Kidney (tissue), 14 donors: ENCODE data around the gene RAET1L. TPM values are rescaled to one million over a fixed set of nuclear protein-coding genes. Genes with fewer than 3 reads are reported as not detected.

Experiments
- DNase-seq, 5 donors: peaks; one replicate each; pipeline ENCODE4 v3.0.0-alpha.2; 2013 to 2020
- FAIRE-seq: peaks from 2 replicates; lab custom pipeline; 2012; peaks lifted over from hg19 to GRCh38; lab: Jason Lieb, UNC
- H3K27ac ChIP-seq, 2 donors: one replicate each; pipeline ENCODE4 v1.7.0; 2013; ENCODE audit warnings: low read depth in 2 of 2, low read length in 2 of 2, inconsistent platforms in 1 of 2
- H3K27me3 ChIP-seq: one replicate; pipeline ENCODE4 v1.7.1; 2013; ENCODE audit warnings: low read length, inconsistent platforms; ENCODE audit not compliant: control insufficient read depth, insufficient read depth
- H3K36me3 ChIP-seq, 3 donors: one replicate each; pipeline versions ENCODE4 v1.7.0 to v1.7.1; 2013; ENCODE audit warnings: low read length in 3 of 3, control low read depth in 1 of 3, inconsistent platforms in 1 of 3; ENCODE audit not compliant: insufficient read depth in 3 of 3, control insufficient read depth in 2 of 3
- H3K4me1 ChIP-seq, 3 donors: one replicate each; pipeline versions ENCODE4 v1.7.0 to v1.7.1; 2013; ENCODE audit warnings: low read length in 3 of 3, inconsistent platforms in 1 of 3, low read depth in 1 of 3; ENCODE audit not compliant: control insufficient read depth in 2 of 3, insufficient read depth in 2 of 3
- H3K4me3 ChIP-seq, 3 donors: one replicate each; pipeline versions ENCODE4 v1.7.0 to v1.8.1; 2013; ENCODE audit warnings: low read length in 3 of 3, control low read depth in 1 of 3, inconsistent platforms in 1 of 3
- H3K9ac ChIP-seq, 3 donors: one replicate each; pipeline versions ENCODE4 v1.7.0 to v1.7.1; 2013; ENCODE audit warnings: low read length in 3 of 3, control low read depth in 1 of 3, inconsistent platforms in 1 of 3
- H3K9me3 ChIP-seq, 3 donors: one replicate each; pipeline versions ENCODE4 v1.7.0 to v1.7.1; 2013; ENCODE audit warnings: low read length in 3 of 3, control low read depth in 1 of 3, inconsistent platforms in 1 of 3; ENCODE audit not compliant: control insufficient read depth in 2 of 3, insufficient read depth in 1 of 3
- CTCF ChIP-seq: IDR thresholded peaks from 3 replicates; pipeline ENCODE4 v1.5.1; 2012; ENCODE audit warnings: mild to moderate bottlenecking, moderate library complexity, borderline replicate concordance; ENCODE audit not compliant: insufficient read depth; ENCODE audit errors: extremely low read depth
- intact Hi-C: fragments of 100-400 bp; cut with DNase I; formaldehyde crosslinking; loops from one replicate; pipeline ENCODE4 v1.11.1; 2022
- polyA plus RNA-seq: library from polyadenylated mRNA; stranded (reverse); fragments of 350-450 nt; fragmentation: Illumina TruSeq; extraction: RNeasy Lipid Tissue Mini Kit (QIAGEN cat#74804); gene quantifications from one replicate; pipeline ENCODE4 v1.2.3, GENCODE V29; 2014; ENCODE audit warnings: low read depth, low replicate concordance; ENCODE audit not compliant: insufficient read depth
- total RNA-seq: library from RNA; stranded (reverse); fragmentation: NEBNext Ultra II Directional; extraction: Animal tissue kit (Norgen Biotek cat#: 25700); gene quantifications from one replicate; pipeline ENCODE4 v1.2.1, GENCODE V29; 2021
- donor health status: control.
- donor health status: control.
- donor health status: control.
- donor health status: control.
- donor health status: control.
- donor health status: DM: yes; HTN: yes; CAD: no.
- donor health status: Normal renal cell carcinoma (clear cell type).

Gene RAET1L
- total and polyA plus RNA-seq, 2 donors from 2014 or later: 3.3 TPM; not detected in 1

- H3K9me3 ChIP-seq: no peaks in the 10 kb centered on the region
- TF ChIP-seq CTCF: no peak
- H3K27me3 ChIP-seq: no peaks in the 10 kb centered on the region
- H3K36me3 ChIP-seq: no peaks in the 10 kb centered on the region
- no peak overlapping the region for H3K9ac ChIP-seq
- intact Hi-C loops: no loop called here
- H3K4me3 ChIP-seq: no peak overlapping the region
- FAIRE-seq: no peak
- peak in 1 of 5 donors; percentile 11 for DNase-seq
- H3K4me1 ChIP-seq: no peaks in the 10 kb centered on the region
- H3K27ac ChIP-seq: no peak overlapping the region
These were observed 31.6 kb upstream of the RAET1L start for GRCh38 chr6:150056916-150057315.

GRCh38 chr6:150056156-150056555 is 30.8 kb upstream of the RAET1L start:
- H3K36me3 ChIP-seq: no peaks in the 10 kb centered on the region
- H3K4me1 ChIP-seq: no peaks in the 10 kb centered on the region
- TF ChIP-seq CTCF: no peak
- no peak for FAIRE-seq
- no peak overlapping the region for H3K4me3 ChIP-seq
- H3K9me3 ChIP-seq: no peaks in the 10 kb centered on the region
- intact Hi-C loops: no loop called here
- no peak overlapping the region for H3K9ac ChIP-seq
- no peaks in the 10 kb centered on the region for H3K27me3 ChIP-seq
- DNase-seq: peak in 1 of 5 donors; percentile 5
- H3K27ac ChIP-seq: no peak overlapping the region

- H3K36me3 ChIP-seq: no peaks in the 10 kb centered on the region
- no peaks in the 10 kb centered on the region for H3K27me3 ChIP-seq
- no peak overlapping the region for H3K27ac ChIP-seq
- H3K4me1 ChIP-seq: no peaks in the 10 kb centered on the region
- intact Hi-C loops: no loop called here
- no peak overlapping the region for H3K9ac ChIP-seq
- TF ChIP-seq CTCF: no peak
- no peak overlapping the region for H3K4me3 ChIP-seq
- DNase-seq (peak in 1 of 5 donors; percentile 2), FAIRE-seq (no peak)
- no peaks in the 10 kb centered on the region for H3K9me3 ChIP-seq
These were observed 29.8 kb upstream of the RAET1L start for GRCh38 chr6:150055131-150055530.

GRCh38 chr6:150053450-150053849 is 28.1 kb upstream of the RAET1L start:
- Histone ChIP-seq H3K4me3 (no peak overlapping the region), H3K9ac (no peak overlapping the region), H3K4me1 (no peaks in the 10 kb centered on the region), H3K27me3 (no peaks in the 10 kb centered on the region), H3K9me3 (no peaks in the 10 kb centered on the region), H3K36me3 (no peaks in the 10 kb centered on the region), H3K27ac (no peak overlapping the region)
- FAIRE-seq: no peak
- TF ChIP-seq CTCF: no peak
- peak in 1 of 5 donors; percentile 13 for DNase-seq
- intact Hi-C loops: no loop called here
